ENCODE results near the gene DNAJC5. TPM values are rescaled to one million over a fixed set of nuclear protein-coding genes. Genes with fewer than 3 reads are reported as not detected.

DNAJC5 gene
- total and polyA plus RNA-seq, 2 donors (not counting 1 experiment from before 2014, with no cell fraction given), result 12.2 to 33.3 TPM

- H3K27ac Mint-ChIP-seq, result no peak overlapping the region
- H3K4me1 Mint-ChIP-seq, result peaks cover 8% of the 10 kb centered on the region
- no peak for TF ChIP-seq CTCF (IDR thresholded peaks at IDR 0.05)
- no peak for TF ChIP-seq EZH2 (IDR thresholded peaks at IDR 0.05; ENCODE audit: borderline replicate concordance, insufficient read depth, low read depth, low read length, poor library complexity, severe bottlenecking)
- Histone ChIP-seq H3K27ac (ENCODE audit: low read length in 2 of 2) (no peak overlapping the region), H2AFZ (ENCODE audit: insufficient read depth, low read depth, low read length, poor library complexity, severe bottlenecking) (no peak overlapping the region), H3K9ac (ENCODE audit: low read length) (no peak overlapping the region), H3K4me3 (ENCODE audit: control extremely low read depth in 1 of 5, extremely low read depth in 1 of 5, insufficient read depth in 1 of 5, low read depth in 2 of 5, low read length in 4 of 5) (no peak overlapping the region), H3K79me2 (ENCODE audit: control insufficient read depth, insufficient read depth, low read length) (no peaks in the 10 kb centered on the region), H4K20me1 (ENCODE audit: control insufficient read depth, insufficient read depth, low read length, poor library complexity, severe bottlenecking) (no peaks in the 10 kb centered on the region), H3K9me3 (ENCODE audit: control extremely low read depth in 1 of 3, control insufficient read depth in 2 of 3, insufficient read depth in 1 of 3, low read length in 2 of 3) (peaks cover 0 to 29% (median 0%) of the 10 kb centered on the region in 3 donors), H3K4me1 (ENCODE audit: control insufficient read depth in 2 of 2, insufficient read depth in 2 of 2, low read length in 2 of 2) (peaks cover 3 to 5% of the 10 kb centered on the region in 2 donors), H3K27me3 (replicated peaks in 1 of 4; ENCODE audit: control extremely low read depth in 1 of 4, control insufficient read depth in 3 of 4, insufficient read depth in 4 of 4, low read length in 3 of 4) (no peaks in the 10 kb centered on the region), H3K4me2 (replicated peaks; ENCODE audit: low read depth, low read length, poor library complexity, severe bottlenecking) (no peak overlapping the region), H3K36me3 (replicated peaks in 1 of 2; ENCODE audit: control extremely low read depth in 1 of 2, control insufficient read depth in 1 of 2, extremely low read depth in 1 of 2, insufficient read depth in 2 of 2, low read length in 1 of 2) (peaks cover 0 to 12% of the 10 kb centered on the region in 2 experiments)
- ATAC-seq (ENCODE audit: low read depth), result no peak
- ChIA-PET CTCF (interaction anchor here (0.9 kb wide), 1 partner anchor 10 kb away, joined by 5 read pairs; no protein-coding TSS in a partner anchor), POLR2A (no interaction called here)
- H3K4me3 Mint-ChIP-seq, result no peak overlapping the region
- intact Hi-C loops (cut with micrococcal nuclease), result no loop called here
- H3K9me3 Mint-ChIP-seq (ENCODE audit: insufficient read depth), result no peaks in the 10 kb centered on the region
- WGBS (ENCODE audit: insufficient coverage), result 96% methylated on average over 12 of the region's 16 CpGs
- no peak for DNase-seq
- no peaks in the 10 kb centered on the region for H3K27me3 Mint-ChIP-seq
These were observed 68.9 kb downstream of the DNAJC5 start for GRCh38 chr20:63963784-63964301.

DNA sequence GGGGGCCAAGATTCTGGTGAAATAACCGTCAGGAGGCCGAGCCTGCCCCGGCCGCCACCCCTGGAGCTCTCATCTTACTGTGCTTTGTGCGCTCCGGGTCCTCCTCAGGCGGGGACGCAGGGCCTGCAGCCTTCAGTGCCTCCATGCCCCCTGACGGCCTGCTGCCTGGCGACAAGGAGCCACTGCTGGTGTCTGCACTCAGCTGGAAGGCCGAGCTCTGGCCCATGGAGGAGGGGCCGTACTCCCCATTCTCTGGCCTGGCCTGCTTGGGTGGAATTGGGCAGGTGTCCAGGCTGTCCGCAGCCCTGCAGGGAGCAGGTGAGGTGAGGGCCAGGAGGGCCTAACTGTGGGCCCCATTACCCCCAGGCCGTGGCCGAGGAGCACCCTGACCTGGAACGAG lies 69.5 kb downstream of the DNAJC5 start:
- no peaks in the 10 kb centered on the region for H3K27me3 Mint-ChIP-seq
- intact Hi-C loops (cut with micrococcal nuclease), result no loop called here
- no peak overlapping the region for H3K4me3 Mint-ChIP-seq
- no peaks in the 10 kb centered on the region for H3K9me3 Mint-ChIP-seq (ENCODE audit: insufficient read depth)
- CTCF ChIA-PET, result interaction anchor here (0.9 kb wide), 1 partner anchor 10 kb away, joined by 5 read pairs; no protein-coding TSS in a partner anchor
- peaks cover 6 to 8% of the 10 kb centered on the region in 2 donors for H3K4me1 ChIP-seq (ENCODE audit: control insufficient read depth in 2 of 2, insufficient read depth in 2 of 2, low read length in 2 of 2)
- ATAC-seq (ENCODE audit: low read depth), result no peak
- peaks cover 10% of the 10 kb centered on the region for H3K4me1 Mint-ChIP-seq
- H3K9me3 ChIP-seq (ENCODE audit: control extremely low read depth in 1 of 3, control insufficient read depth in 2 of 3, insufficient read depth in 1 of 3, low read length in 2 of 3), result peaks cover 0 to 29% (median 0%) of the 10 kb centered on the region in 3 donors
- H3K79me2 ChIP-seq (ENCODE audit: control insufficient read depth, insufficient read depth, low read length), result no peaks in the 10 kb centered on the region
- no peak overlapping the region for H2AFZ ChIP-seq (ENCODE audit: insufficient read depth, low read depth, low read length, poor library complexity, severe bottlenecking)
- WGBS (ENCODE audit: insufficient coverage), result 98% methylated on average over 14 of the region's 16 CpGs
- H3K27ac Mint-ChIP-seq, result no peak overlapping the region
- POLR2A ChIA-PET, result no interaction called here
- DNase-seq, result no peak
- H3K9ac ChIP-seq (ENCODE audit: low read length), result no peak overlapping the region
- no peaks in the 10 kb centered on the region for H3K27me3 ChIP-seq (replicated peaks in 1 of 4; ENCODE audit: control extremely low read depth in 1 of 4, control insufficient read depth in 3 of 4, insufficient read depth in 4 of 4, low read length in 3 of 4)
- H4K20me1 ChIP-seq (ENCODE audit: control insufficient read depth, insufficient read depth, low read length, poor library complexity, severe bottlenecking), result no peaks in the 10 kb centered on the region
- H3K27ac ChIP-seq (ENCODE audit: low read length in 2 of 2), result no peak overlapping the region
- H3K36me3 ChIP-seq (replicated peaks in 1 of 2; ENCODE audit: control extremely low read depth in 1 of 2, control insufficient read depth in 1 of 2, extremely low read depth in 1 of 2, insufficient read depth in 2 of 2, low read length in 1 of 2), result peaks cover 0 to 12% of the 10 kb centered on the region in 2 experiments
- no peak overlapping the region for H3K4me2 ChIP-seq (replicated peaks; ENCODE audit: low read depth, low read length, poor library complexity, severe bottlenecking)
- H3K4me3 ChIP-seq (ENCODE audit: control extremely low read depth in 1 of 5, extremely low read depth in 1 of 5, insufficient read depth in 1 of 5, low read depth in 2 of 5, low read length in 4 of 5), result no peak overlapping the region
- no peak for TF ChIP-seq CTCF (IDR thresholded peaks at IDR 0.05)
- TF ChIP-seq EZH2 (IDR thresholded peaks at IDR 0.05; ENCODE audit: borderline replicate concordance, insufficient read depth, low read depth, low read length, poor library complexity, severe bottlenecking), result no peak

Data from B cell (primary cell).